Fibroblast of pulmonary artery (primary cell): ENCODE measurements around the gene ZFP36L1.

Source experiments
- DNase-seq: peaks from one replicate; pipeline ENCODE4 v3.0.0-alpha.2; 2010; ENCODE audit warnings: low read depth
- H3K4me3 ChIP-seq: replicated peaks from 2 replicates; pipeline ENCODE4 v1.5.1; 2011; ENCODE audit warnings: low read depth, mild to moderate bottlenecking, control low read depth, low read length, moderate library complexity
- TF ChIP-seq, protein P1 (sequence below): IDR thresholded peaks from 2 replicates; pipeline ENCODE4 v1.5.1; 2011; ENCODE audit warnings: mild to moderate bottlenecking, control low read depth, low read length, inconsistent platforms; ENCODE audit errors: missing control alignments

Gene ZFP36L1

GRCh38 chr14:68788275-68788995 is 4.4 kb downstream of the ZFP36L1 start:
- H3K4me3 ChIP-seq: peak overlapping the region; percentile 100
- TF ChIP-seq, protein P1, sequence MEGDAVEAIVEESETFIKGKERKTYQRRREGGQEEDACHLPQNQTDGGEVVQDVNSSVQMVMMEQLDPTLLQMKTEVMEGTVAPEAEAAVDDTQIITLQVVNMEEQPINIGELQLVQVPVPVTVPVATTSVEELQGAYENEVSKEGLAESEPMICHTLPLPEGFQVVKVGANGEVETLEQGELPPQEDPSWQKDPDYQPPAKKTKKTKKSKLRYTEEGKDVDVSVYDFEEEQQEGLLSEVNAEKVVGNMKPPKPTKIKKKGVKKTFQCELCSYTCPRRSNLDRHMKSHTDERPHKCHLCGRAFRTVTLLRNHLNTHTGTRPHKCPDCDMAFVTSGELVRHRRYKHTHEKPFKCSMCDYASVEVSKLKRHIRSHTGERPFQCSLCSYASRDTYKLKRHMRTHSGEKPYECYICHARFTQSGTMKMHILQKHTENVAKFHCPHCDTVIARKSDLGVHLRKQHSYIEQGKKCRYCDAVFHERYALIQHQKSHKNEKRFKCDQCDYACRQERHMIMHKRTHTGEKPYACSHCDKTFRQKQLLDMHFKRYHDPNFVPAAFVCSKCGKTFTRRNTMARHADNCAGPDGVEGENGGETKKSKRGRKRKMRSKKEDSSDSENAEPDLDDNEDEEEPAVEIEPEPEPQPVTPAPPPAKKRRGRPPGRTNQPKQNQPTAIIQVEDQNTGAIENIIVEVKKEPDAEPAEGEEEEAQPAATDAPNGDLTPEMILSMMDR: no peak
- peak; percentile 42 for DNase-seq

GRCh38 chr14:68787092-68787992 is 5.5 kb downstream of the ZFP36L1 start:
- H3K4me3 ChIP-seq: peak overlapping the region; percentile 100
- DNase-seq: no peak
- TF ChIP-seq, protein P1: no peak

DNA sequence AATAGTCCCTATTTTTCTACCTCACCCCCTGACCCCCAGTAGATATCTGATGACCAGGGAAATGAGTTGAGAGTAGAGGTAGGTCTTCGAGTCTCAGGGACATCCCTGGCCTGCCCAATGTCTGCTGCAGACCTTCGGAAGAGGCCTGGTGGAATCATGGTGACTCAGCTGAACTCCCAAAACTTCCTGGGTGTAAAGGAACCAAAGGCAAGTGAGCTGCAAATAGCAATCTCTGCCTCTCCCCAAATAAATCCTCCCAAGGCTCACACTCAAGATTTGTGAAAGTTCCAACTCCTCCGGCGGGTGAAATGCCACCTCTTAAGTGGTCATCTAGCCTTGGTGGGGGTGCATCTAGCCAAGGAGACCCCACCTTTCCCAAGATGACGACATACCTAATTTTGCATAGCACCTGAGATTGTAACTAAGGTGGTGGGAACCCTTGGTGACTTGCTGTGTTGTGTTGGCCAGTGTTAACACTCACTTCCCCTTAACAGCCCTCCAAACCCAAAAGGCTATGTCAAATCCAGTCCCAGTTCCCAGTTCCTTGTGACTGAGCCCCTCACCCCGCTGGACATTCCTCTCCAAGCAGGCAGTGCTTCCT is 6.3 kb downstream of the ZFP36L1 start:
- DNase-seq: peak; percentile 92
- peak overlapping the region; percentile 100 for H3K4me3 ChIP-seq

GRCh38 chr14:68785534-68786490 is 7.1 kb downstream of the ZFP36L1 start:
- H3K4me3 ChIP-seq: no peak overlapping the region
- TF ChIP-seq, protein P1: no peak

More for the DNA sequence above, 6.3 kb downstream of the ZFP36L1 start:
- TF ChIP-seq, protein P1: no peak

DNA sequence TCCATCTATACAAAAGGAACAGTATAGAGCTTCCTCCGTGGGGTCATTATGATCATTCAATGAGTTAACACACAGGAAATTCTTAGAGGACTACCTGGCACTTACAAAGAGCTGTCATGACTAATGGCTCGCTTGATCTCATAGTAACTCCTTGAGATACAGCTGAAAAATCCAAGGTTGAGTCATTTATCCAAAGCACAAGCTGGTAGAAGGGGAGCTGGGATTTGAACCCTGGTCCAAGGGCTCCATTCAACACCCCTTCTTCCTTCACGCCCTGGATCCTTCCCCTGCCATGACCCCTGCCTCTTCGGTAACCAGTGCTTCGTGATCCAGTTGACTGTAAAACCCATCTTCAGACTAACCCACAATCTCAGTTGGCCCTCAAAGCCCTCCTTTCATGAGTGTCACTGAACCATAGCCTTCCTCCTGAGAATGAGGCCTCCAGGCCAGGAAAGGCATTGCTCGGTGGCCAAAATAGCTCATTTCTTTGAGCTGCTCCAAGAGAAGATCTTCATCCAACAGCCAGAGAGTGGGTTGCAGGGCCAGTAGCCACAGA is 7.8 kb downstream of the ZFP36L1 start:
- H3K4me3 ChIP-seq: no peak overlapping the region
- peak; percentile 75 for DNase-seq
- TF ChIP-seq, protein P1: no peak

More at GRCh38 chr14:68785534-68786490, 7.1 kb downstream of the ZFP36L1 start:
- DNase-seq: peak; percentile 86
